HL-60 (cell line): ENCODE results near the gene CCDC192.

Experiments
- DNase-seq, 2 experiments: peaks; one replicate each; pipeline ENCODE4 v3.0.0-alpha.2; 2010 to 2020; ENCODE audit warnings: low read depth in 1 of 2, low spot score in 1 of 2
- H3K27ac ChIP-seq: fragments of 250-450 bp; sonication (Bioruptor Pico); replicated peaks from 2 replicates; pipeline ENCODE4 v1.5.1; 2020; ENCODE audit warnings: mild to moderate bottlenecking, moderate library complexity
- H3K27me3 ChIP-seq: fragments of 250-450 bp; sonication (Bioruptor Pico); 2 replicates; pipeline ENCODE4 v1.5.1; 2021; ENCODE audit warnings: mild to moderate bottlenecking, moderate library complexity; ENCODE audit not compliant: insufficient read depth, poor library complexity, severe bottlenecking
- H3K4me3 ChIP-seq: replicated peaks from 2 replicates; pipeline ENCODE4 v1.5.1; 2011; ENCODE audit warnings: mild to moderate bottlenecking, control low read depth, low read length; ENCODE audit not compliant: insufficient read depth
- GABPA ChIP-seq: IDR thresholded peaks from 2 replicates; pipeline ENCODE4 v1.6.1; 2012; ENCODE audit warnings: low read depth
- POLR2AphosphoS5 ChIP-seq: IDR thresholded peaks from 2 replicates; pipeline ENCODE4 v1.6.1; 2012; ENCODE audit warnings: low read depth
- SPI1 ChIP-seq: IDR thresholded peaks from 2 replicates; pipeline ENCODE4 v1.6.1; 2012; ENCODE audit warnings: low read depth, mild to moderate bottlenecking, borderline replicate concordance
- TF ChIP-seq, protein P1 (sequence below): IDR thresholded peaks from one replicate; pipeline ENCODE4 v1.5.1; 2011; ENCODE audit warnings: low read length, control low read depth, inconsistent platforms; ENCODE audit not compliant: insufficient read depth
- TF ChIP-seq, protein P2 (sequence below): IDR thresholded peaks from 2 replicates; pipeline ENCODE4 v1.6.1; 2012; ENCODE audit warnings: low read depth; ENCODE audit not compliant: insufficient replicate concordance

Gene CCDC192

DNA sequence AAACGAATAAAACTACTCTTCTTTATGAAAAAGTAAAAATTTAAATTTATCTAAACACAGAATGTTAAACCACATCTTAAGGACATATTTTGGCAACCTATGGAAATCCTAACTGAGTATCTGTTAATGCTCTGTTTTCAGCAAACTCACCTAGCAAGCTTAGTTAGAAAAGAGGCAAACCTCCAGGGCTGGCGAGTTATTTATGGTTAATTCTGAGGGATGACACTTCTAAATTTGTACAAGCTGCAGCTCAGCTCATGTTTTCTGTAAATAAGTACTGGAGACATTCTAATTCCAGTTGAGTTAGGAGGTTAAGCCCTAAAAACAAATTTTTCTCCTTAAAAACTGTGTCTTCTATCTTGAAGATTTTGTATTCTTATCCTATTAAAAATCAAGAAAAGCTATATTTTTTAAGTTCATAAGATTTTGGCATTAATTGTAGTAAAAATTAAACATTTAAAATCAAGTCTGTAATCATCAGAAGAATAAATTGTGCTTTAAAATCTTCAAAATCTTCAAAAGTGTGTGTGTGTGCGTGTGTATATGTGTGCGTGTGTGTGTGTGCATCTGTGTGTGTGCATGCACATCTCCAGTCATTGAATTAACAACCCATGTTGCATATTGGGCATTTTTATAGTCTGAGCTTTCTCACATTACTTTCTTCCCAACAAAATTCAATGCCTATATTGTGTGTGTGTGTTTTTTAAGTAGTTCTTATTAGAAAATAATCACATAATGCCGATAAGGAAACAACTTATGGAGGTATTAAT, 127.8 kb downstream of the CCDC192 start:
- H3K27me3 ChIP-seq: no peaks in the 10 kb centered on the region
- H3K27ac ChIP-seq: no peak overlapping the region
- H3K4me3 ChIP-seq: no peak overlapping the region
- DNase-seq: no peak
- TF ChIP-seq POLR2AphosphoS5 (no peak), GABPA (no peak), SPI1 (no peak)
- TF ChIP-seq, protein P1, sequence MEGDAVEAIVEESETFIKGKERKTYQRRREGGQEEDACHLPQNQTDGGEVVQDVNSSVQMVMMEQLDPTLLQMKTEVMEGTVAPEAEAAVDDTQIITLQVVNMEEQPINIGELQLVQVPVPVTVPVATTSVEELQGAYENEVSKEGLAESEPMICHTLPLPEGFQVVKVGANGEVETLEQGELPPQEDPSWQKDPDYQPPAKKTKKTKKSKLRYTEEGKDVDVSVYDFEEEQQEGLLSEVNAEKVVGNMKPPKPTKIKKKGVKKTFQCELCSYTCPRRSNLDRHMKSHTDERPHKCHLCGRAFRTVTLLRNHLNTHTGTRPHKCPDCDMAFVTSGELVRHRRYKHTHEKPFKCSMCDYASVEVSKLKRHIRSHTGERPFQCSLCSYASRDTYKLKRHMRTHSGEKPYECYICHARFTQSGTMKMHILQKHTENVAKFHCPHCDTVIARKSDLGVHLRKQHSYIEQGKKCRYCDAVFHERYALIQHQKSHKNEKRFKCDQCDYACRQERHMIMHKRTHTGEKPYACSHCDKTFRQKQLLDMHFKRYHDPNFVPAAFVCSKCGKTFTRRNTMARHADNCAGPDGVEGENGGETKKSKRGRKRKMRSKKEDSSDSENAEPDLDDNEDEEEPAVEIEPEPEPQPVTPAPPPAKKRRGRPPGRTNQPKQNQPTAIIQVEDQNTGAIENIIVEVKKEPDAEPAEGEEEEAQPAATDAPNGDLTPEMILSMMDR: no peak

DNA sequence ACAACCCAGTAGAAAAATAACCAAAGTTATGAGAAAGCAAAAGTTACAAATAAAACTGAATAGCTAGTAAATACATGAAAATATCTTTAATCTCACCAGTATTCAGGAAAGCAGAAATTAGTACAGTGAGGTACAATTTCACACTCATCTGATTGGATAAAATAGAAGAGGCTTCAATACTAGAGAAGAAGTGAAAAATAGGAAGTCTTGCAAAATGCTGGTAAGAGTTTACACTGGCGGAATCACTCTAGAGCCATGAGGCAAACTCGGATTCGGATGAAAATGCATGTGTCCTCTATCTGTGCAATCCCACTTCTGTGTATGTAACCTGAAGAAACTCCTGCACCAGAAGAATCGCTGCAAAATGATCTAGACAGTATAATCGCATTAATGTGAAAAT, 128.9 kb downstream of the CCDC192 start:
- peak in 1 of 2 experiments; percentile 2 for DNase-seq
- Histone ChIP-seq H3K4me3 (no peak overlapping the region), H3K27ac (no peak overlapping the region), H3K27me3 (no peaks in the 10 kb centered on the region)
- TF ChIP-seq, protein P2, sequence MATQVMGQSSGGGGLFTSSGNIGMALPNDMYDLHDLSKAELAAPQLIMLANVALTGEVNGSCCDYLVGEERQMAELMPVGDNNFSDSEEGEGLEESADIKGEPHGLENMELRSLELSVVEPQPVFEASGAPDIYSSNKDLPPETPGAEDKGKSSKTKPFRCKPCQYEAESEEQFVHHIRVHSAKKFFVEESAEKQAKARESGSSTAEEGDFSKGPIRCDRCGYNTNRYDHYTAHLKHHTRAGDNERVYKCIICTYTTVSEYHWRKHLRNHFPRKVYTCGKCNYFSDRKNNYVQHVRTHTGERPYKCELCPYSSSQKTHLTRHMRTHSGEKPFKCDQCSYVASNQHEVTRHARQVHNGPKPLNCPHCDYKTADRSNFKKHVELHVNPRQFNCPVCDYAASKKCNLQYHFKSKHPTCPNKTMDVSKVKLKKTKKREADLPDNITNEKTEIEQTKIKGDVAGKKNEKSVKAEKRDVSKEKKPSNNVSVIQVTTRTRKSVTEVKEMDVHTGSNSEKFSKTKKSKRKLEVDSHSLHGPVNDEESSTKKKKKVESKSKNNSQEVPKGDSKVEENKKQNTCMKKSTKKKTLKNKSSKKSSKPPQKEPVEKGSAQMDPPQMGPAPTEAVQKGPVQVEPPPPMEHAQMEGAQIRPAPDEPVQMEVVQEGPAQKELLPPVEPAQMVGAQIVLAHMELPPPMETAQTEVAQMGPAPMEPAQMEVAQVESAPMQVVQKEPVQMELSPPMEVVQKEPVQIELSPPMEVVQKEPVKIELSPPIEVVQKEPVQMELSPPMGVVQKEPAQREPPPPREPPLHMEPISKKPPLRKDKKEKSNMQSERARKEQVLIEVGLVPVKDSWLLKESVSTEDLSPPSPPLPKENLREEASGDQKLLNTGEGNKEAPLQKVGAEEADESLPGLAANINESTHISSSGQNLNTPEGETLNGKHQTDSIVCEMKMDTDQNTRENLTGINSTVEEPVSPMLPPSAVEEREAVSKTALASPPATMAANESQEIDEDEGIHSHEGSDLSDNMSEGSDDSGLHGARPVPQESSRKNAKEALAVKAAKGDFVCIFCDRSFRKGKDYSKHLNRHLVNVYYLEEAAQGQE: no peak
- TF ChIP-seq POLR2AphosphoS5 (no peak), SPI1 (peak; percentile 45; the same call in 1 of the 2 replicates), GABPA (no peak)
- TF ChIP-seq, protein P1: no peak

DNA sequence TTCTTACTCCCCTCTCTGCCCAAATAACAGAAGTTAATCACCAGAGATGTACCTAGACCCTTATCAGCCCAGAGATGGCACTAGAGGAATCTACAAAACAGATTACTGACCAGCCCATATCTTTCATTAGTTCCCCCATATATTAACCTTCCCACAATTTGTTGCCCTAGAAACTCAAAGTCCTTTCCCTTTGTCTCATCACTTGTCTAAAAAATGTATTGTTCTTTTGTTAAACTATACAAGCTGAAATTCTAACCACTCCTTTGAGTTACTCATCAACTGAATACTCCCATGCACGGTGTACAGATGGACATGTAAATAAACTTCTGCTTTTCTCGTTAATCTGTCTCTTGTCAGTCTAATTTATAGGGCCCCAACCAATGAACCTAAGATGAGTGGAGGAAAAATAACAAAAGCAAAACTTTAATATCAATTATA, 130.9 kb downstream of the CCDC192 start:
- Histone ChIP-seq H3K27me3 (no peaks in the 10 kb centered on the region), H3K27ac (no peak overlapping the region), H3K4me3 (no peak overlapping the region)
- no peak for DNase-seq
- TF ChIP-seq GABPA (no peak), POLR2AphosphoS5 (no peak), SPI1 (no peak)
- TF ChIP-seq, protein P1: no peak
- TF ChIP-seq, protein P2: no peak
